Measurements from ENCODE around the gene RNF115.

DNA sequence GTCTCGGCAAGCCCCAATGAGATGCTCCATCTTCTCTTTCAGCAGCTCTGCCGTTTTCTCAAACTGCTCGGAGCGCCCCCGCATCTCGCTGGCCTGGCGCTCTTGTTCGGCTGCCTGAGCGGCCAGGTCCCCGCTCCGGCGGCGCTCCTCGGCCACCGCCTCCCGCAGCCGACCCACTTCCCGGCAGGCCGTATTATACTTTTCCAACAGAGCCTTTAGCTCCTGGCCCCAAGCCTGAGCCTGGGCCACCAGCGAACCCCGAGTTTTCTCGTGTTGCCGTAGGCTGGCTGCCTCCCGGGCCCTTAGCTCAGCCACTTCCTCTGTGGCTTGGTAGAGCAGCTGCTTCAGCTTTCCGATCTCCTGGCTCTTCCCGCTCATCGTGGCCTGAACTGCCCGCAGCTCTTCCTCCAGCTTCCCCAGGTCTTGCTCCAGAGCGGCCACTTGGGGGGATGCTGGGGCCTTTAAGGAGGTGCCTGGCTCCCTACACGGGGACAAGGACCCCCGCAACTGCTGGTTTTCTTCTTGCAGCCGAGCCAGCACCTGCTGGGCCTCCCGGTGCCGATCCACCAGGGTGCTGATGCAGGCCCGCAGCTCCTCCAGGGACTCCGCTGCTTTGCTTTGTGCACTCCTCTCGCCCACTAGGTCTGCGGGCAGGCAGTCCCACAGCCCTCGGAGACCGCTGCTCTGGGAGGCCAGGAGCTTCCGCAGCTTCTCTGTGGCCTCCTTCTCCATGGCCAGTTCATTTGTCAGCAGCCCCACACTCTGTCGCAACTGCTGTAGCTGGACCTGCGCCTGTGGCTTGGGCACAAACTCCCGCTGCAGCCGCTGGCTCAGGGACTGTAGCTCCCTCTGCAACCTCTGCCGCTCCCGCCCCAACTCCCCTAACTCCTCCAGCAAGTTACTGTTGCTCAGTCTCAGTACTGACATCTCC is 48.4 kb upstream of the RNF115 start:
- TF ChIP-seq CTCF (IDR thresholded peaks at IDR 0.05): no peak
- no peak for TF ChIP-seq POLR2A (IDR thresholded peaks at IDR 0.05)
